Central memory CD8-positive, alpha-beta T cell (primary cell): ENCODE results near the gene VSIG10.

Source experiments
- ATAC-seq: fragments of 150-1000 bp; cut with Tn5 transposase; replicated peaks from 2 replicates; pipeline ENCODE4 v1.10.0; 2022; ENCODE audit warnings: mild to moderate bottlenecking, moderate FRiP score, moderate number of reproducible peaks; ENCODE audit not compliant: poor library complexity, severe bottlenecking; ENCODE audit errors: extremely low read depth
- DNase-seq, 2 donors: peaks; one replicate each; pipeline ENCODE4 v3.0.0; 2021; ENCODE audit warnings: low spot score in 2 of 2
- H3K27ac Mint-ChIP-seq: one replicate; pipeline ENCODE4 v1.8.0; 2022; ENCODE audit warnings: low read depth, mild to moderate bottlenecking, moderate library complexity, mixed read lengths
- H3K27me3 Mint-ChIP-seq: one replicate; pipeline ENCODE4 v1.8.0; 2022; ENCODE audit warnings: mixed read lengths
- H3K36me3 Mint-ChIP-seq: one replicate; pipeline ENCODE4 v1.8.0; 2022; ENCODE audit warnings: mild to moderate bottlenecking, moderate library complexity, mixed read lengths; ENCODE audit not compliant: insufficient read depth
- H3K4me1 Mint-ChIP-seq: one replicate; pipeline ENCODE4 v1.8.0; 2022; ENCODE audit warnings: mixed read lengths
- H3K4me3 Mint-ChIP-seq: one replicate; pipeline ENCODE4 v1.8.0; 2022; ENCODE audit warnings: mild to moderate bottlenecking, moderate library complexity, mixed read lengths
- H3K9me3 Mint-ChIP-seq: one replicate; pipeline ENCODE4 v1.8.0; 2022; ENCODE audit warnings: mixed read lengths

VSIG10 gene

DNA sequence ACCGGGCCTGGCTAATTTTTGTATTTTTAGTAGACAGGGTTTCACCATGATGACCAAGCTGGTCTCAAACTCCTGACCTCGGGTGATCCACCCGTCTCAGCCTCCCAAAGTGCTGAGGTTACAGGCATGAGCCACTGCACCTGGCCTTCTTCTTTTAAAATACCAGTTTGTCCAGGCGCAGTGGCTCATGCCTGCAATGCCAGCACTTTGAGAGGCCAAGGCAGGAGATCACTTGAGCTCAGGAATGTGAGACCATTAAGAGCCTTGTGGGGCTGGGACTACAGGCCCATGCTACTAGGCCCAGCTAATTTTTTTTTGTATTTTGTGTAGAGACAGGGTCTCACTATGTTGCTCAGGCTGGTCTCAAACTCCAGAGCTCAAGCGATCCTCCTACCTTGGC lies 24.1 kb upstream of the VSIG10 start:
- H3K4me3 Mint-ChIP-seq, result no peak overlapping the region
- no peak overlapping the region for H3K27ac Mint-ChIP-seq
- DNase-seq (no peak), ATAC-seq (no peak)
- H3K9me3 Mint-ChIP-seq, result no peaks in the 10 kb centered on the region
- H3K27me3 Mint-ChIP-seq, result no peaks in the 10 kb centered on the region
- no peaks in the 10 kb centered on the region for H3K4me1 Mint-ChIP-seq
- no peaks in the 10 kb centered on the region for H3K36me3 Mint-ChIP-seq

GRCh38 chr12:118126119-118126757 lies 22.4 kb upstream of the VSIG10 start:
- no peaks in the 10 kb centered on the region for H3K4me1 Mint-ChIP-seq
- ATAC-seq (no peak), DNase-seq (no peak)
- no peak overlapping the region for H3K4me3 Mint-ChIP-seq
- H3K27ac Mint-ChIP-seq, result no peak overlapping the region
- no peaks in the 10 kb centered on the region for H3K27me3 Mint-ChIP-seq
- no peaks in the 10 kb centered on the region for H3K9me3 Mint-ChIP-seq
- H3K36me3 Mint-ChIP-seq, result no peaks in the 10 kb centered on the region

DNA sequence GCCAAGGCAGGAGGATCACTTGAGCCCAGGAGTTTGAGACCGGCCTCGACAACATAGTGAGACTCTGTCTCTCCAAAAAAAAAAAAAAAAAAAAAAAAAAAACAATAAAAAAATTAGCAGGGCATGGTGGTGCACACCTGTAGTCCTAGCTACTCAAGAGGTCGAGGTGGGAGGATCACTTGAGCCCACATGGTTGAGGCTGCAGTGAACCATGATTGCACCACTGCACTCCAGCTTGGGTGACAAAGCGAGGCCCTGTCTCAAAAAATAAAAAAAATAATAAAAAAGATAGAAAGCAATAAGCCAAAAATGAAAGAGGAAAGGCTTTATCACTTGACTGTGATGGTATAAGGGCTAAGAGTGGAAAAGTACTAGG lies 21.9 kb upstream of the VSIG10 start:
- H3K27ac Mint-ChIP-seq, result no peak overlapping the region
- no peaks in the 10 kb centered on the region for H3K36me3 Mint-ChIP-seq
- no peak overlapping the region for H3K4me3 Mint-ChIP-seq
- DNase-seq (no peak), ATAC-seq (no peak)
- no peaks in the 10 kb centered on the region for H3K27me3 Mint-ChIP-seq
- peaks cover under 1% of the 10 kb centered on the region for H3K4me1 Mint-ChIP-seq
- H3K9me3 Mint-ChIP-seq, result no peaks in the 10 kb centered on the region

DNA sequence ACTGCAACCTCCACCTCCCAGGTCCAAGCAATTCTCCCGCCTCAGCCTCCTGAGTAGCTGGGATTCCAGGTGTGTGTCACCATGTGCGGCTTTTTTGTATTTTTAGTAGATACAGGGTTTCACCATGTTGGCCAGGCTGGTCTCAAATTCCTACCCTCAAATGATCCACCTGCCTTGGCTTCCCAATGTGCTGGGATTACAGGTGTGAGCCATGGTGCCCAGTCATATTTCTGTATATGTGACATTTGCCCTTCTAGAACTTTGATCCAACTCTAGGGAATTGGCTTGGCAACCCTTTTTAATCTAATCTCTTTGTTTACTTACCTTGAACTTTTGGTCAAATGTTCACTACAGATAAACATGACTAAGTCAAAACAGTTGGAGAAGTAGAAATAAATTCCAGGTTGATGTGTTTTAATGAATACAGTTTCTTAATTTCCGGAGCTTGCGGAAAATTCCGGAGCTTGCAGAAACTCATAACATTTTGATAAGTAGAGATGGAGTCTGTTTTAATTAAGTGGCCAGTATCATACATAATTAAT lies 20.6 kb upstream of the VSIG10 start:
- DNase-seq (no peak), ATAC-seq (no peak)
- Mint-ChIP-seq H3K9me3 (no peaks in the 10 kb centered on the region), H3K4me1 (peaks cover 8% of the 10 kb centered on the region), H3K4me3 (no peak overlapping the region), H3K27me3 (no peaks in the 10 kb centered on the region), H3K36me3 (no peaks in the 10 kb centered on the region), H3K27ac (no peak overlapping the region)

GRCh38 chr12:118122264-118122663 lies 18.5 kb upstream of the VSIG10 start:
- H3K4me1 Mint-ChIP-seq, result peaks cover 8% of the 10 kb centered on the region
- no peaks in the 10 kb centered on the region for H3K27me3 Mint-ChIP-seq
- no peak overlapping the region for H3K27ac Mint-ChIP-seq
- DNase-seq (no peak), ATAC-seq (no peak)
- no peaks in the 10 kb centered on the region for H3K9me3 Mint-ChIP-seq
- no peaks in the 10 kb centered on the region for H3K36me3 Mint-ChIP-seq
- H3K4me3 Mint-ChIP-seq, result no peak overlapping the region

GRCh38 chr12:118120579-118121363 lies 17.0 kb upstream of the VSIG10 start:
- ATAC-seq (peak; percentile 56), DNase-seq (peak; percentile 16 to 26)
- H3K4me1 Mint-ChIP-seq, result peaks cover 8% of the 10 kb centered on the region
- peak overlapping the region; percentile 71 for H3K27ac Mint-ChIP-seq
- no peaks in the 10 kb centered on the region for H3K9me3 Mint-ChIP-seq
- no peaks in the 10 kb centered on the region for H3K36me3 Mint-ChIP-seq
- no peak overlapping the region for H3K4me3 Mint-ChIP-seq
- no peaks in the 10 kb centered on the region for H3K27me3 Mint-ChIP-seq

GRCh38 chr12:118119449-118119879 lies 15.7 kb upstream of the VSIG10 start:
- no peaks in the 10 kb centered on the region for H3K9me3 Mint-ChIP-seq
- no peak overlapping the region for H3K27ac Mint-ChIP-seq
- no peaks in the 10 kb centered on the region for H3K36me3 Mint-ChIP-seq
- no peak overlapping the region for H3K4me3 Mint-ChIP-seq
- ATAC-seq (no peak), DNase-seq (no peak)
- peaks cover 8% of the 10 kb centered on the region for H3K4me1 Mint-ChIP-seq
- no peaks in the 10 kb centered on the region for H3K27me3 Mint-ChIP-seq

DNA sequence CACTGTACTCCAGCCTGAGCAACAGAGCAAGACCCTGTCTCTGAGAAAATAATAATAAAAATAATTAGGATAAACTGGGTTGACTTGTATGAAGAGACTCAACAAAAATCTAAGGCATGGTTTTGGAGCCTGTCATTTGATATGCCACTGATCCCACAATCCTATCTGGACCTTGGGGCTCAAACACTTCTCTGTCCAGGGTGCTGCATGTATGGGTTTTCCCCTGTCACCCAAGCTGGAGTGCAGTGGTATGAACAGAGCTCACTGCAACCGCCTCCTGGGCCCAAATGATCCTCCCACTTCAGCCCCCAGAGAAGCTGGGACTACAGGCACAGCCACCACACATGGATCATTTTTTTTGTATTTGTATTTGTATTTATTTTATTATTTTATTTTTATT lies 5.3 kb upstream of the VSIG10 start:
- Mint-ChIP-seq H3K36me3 (no peaks in the 10 kb centered on the region), H3K4me3 (no peak overlapping the region), H3K9me3 (no peaks in the 10 kb centered on the region), H3K4me1 (peaks cover 6% of the 10 kb centered on the region), H3K27me3 (peaks cover 8% of the 10 kb centered on the region), H3K27ac (no peak overlapping the region)
- ATAC-seq (no peak), DNase-seq (no peak)

GRCh38 chr12:118107694-118108093 lies 3.9 kb upstream of the VSIG10 start:
- no peak for ATAC-seq
- no peak for DNase-seq
- H3K4me1 Mint-ChIP-seq, result peaks cover 11% of the 10 kb centered on the region
- H3K4me3 Mint-ChIP-seq, result no peak overlapping the region
- H3K36me3 Mint-ChIP-seq, result no peaks in the 10 kb centered on the region
- H3K27me3 Mint-ChIP-seq, result peaks cover 14% of the 10 kb centered on the region
- H3K9me3 Mint-ChIP-seq, result no peaks in the 10 kb centered on the region
- no peak overlapping the region for H3K27ac Mint-ChIP-seq

GRCh38 chr12:118107011-118107410 lies 3.2 kb upstream of the VSIG10 start:
- ATAC-seq, result no peak
- peaks cover 21% of the 10 kb centered on the region for H3K27me3 Mint-ChIP-seq
- H3K4me1 Mint-ChIP-seq, result peaks cover 11% of the 10 kb centered on the region
- H3K4me3 Mint-ChIP-seq, result no peak overlapping the region
- DNase-seq, result no peak
- H3K9me3 Mint-ChIP-seq, result no peaks in the 10 kb centered on the region
- H3K36me3 Mint-ChIP-seq, result no peaks in the 10 kb centered on the region
- H3K27ac Mint-ChIP-seq, result no peak overlapping the region

DNA sequence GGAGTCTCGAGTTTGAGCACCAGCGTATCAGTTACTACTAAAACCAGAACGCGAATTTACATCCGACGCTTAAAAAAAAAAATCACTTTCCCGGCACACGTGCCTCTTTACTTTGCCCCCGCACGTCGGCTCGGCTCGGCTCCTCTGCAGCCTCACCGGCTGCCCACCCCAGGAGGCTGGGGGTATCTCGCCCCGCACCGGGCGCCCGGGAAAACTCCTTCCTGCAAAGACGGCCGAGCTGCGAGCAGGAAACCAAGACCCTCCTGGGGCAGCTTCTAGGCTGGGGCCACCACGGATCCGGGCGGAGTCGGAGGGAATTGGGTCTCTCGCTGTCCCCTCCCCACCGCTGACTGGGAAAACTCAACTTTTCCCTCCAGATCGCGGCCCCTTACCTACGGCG lies 610 bp downstream of the VSIG10 start:
- DNase-seq, result no peak

GRCh38 chr12:118102609-118103008 lies 1.2 kb downstream of the VSIG10 start:
- H3K9me3 Mint-ChIP-seq, result no peaks in the 10 kb centered on the region
- no peak for ATAC-seq
- peak overlapping the region; percentile 41 for H3K27ac Mint-ChIP-seq
- H3K4me3 Mint-ChIP-seq, result peak overlapping the region; percentile 84
- H3K4me1 Mint-ChIP-seq, result peaks cover 11% of the 10 kb centered on the region
- DNase-seq, result no peak
- peaks cover 21% of the 10 kb centered on the region for H3K27me3 Mint-ChIP-seq
- no peaks in the 10 kb centered on the region for H3K36me3 Mint-ChIP-seq

More for the DNA sequence above, 610 bp downstream of the VSIG10 start:
- Mint-ChIP-seq H3K4me1 (peaks cover 11% of the 10 kb centered on the region), H3K27ac (peak overlapping the region; percentile 41), H3K27me3 (peaks cover 21% of the 10 kb centered on the region), H3K9me3 (no peaks in the 10 kb centered on the region), H3K4me3 (peak overlapping the region; percentile 84), H3K36me3 (no peaks in the 10 kb centered on the region)
- peak; percentile 14 for ATAC-seq

DNA sequence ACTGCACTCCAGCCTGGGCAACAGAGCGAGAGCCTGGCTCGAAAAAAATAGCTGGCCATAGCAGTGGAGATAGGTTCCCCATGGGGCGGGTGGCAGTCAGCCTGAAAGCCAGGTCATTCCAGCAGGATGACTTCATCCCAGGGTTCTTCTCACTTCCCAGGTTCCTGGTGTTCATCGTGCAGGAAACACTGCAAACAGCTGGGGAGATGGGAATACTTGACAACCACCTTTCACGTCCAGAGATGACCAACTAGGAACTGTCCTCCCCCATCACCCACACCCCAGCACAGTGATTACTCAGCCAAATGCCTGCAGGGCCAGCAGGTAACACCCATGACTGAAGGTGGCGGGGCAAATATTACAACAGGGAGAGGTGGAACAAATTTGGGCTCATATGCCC lies 1.7 kb downstream of the VSIG10 start:
- no peak overlapping the region for H3K27ac Mint-ChIP-seq

More for the DNA sequence above, 1.7 kb downstream of the VSIG10 start:
- Mint-ChIP-seq H3K4me3 (peak overlapping the region; percentile 84), H3K4me1 (peaks cover 11% of the 10 kb centered on the region), H3K9me3 (no peaks in the 10 kb centered on the region), H3K36me3 (no peaks in the 10 kb centered on the region), H3K27me3 (peaks cover 21% of the 10 kb centered on the region)
- ATAC-seq, result no peak
- no peak for DNase-seq
